Measurements from ENCODE around the gene ACSF2.

DNA sequence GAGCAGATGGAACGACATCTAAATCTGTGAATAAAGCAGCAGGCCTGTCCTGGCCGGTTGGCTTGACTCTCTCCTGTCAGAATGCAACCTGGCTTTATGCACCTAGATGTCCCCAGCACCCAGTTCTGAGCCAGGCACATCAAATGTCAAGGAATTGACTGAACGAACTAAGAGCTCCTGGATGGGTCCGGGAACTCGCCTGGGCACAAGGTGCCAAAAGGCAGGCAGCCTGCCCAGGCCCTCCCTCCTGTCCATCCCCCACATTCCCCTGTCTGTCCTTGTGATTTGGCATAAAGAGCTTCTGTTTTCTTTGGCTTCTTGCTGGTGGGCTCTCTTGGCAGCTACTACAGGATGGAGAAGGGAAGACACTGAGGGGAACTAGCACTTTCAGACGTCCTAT is 48.5 kb downstream of the ACSF2 start:
- TF ChIP-seq, protein P1, sequence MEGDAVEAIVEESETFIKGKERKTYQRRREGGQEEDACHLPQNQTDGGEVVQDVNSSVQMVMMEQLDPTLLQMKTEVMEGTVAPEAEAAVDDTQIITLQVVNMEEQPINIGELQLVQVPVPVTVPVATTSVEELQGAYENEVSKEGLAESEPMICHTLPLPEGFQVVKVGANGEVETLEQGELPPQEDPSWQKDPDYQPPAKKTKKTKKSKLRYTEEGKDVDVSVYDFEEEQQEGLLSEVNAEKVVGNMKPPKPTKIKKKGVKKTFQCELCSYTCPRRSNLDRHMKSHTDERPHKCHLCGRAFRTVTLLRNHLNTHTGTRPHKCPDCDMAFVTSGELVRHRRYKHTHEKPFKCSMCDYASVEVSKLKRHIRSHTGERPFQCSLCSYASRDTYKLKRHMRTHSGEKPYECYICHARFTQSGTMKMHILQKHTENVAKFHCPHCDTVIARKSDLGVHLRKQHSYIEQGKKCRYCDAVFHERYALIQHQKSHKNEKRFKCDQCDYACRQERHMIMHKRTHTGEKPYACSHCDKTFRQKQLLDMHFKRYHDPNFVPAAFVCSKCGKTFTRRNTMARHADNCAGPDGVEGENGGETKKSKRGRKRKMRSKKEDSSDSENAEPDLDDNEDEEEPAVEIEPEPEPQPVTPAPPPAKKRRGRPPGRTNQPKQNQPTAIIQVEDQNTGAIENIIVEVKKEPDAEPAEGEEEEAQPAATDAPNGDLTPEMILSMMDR (IDR thresholded peaks at IDR 0.05): no peak
- no peak for TF ChIP-seq POLR2A (IDR thresholded peaks at IDR 0.05)

All from thyroid gland (tissue), 4 donors.